Panc1 (cell line): ENCODE data around the gene LMF1.

Experiments used
- CTCF ChIP-seq: fragments of 450-650 bp; IDR thresholded peaks from 2 replicates; pipeline ENCODE4 v1.5.1; 2017; ENCODE audit warnings: mild to moderate bottlenecking
- POLR2AphosphoS5 ChIP-seq: IDR thresholded peaks from 2 replicates; pipeline ENCODE4 v1.6.1; 2012; ENCODE audit warnings: mild to moderate bottlenecking, low read depth, low read length, moderate library complexity
- REST ChIP-seq, 2 experiments: IDR thresholded peaks; 2 replicates each; pipeline ENCODE4 v1.6.1; 2011 to 2012; ENCODE audit warnings: low read depth in 2 of 2, control low read depth in 1 of 2, low read length in 1 of 2, mild to moderate bottlenecking in 1 of 2, moderate library complexity in 1 of 2; ENCODE audit not compliant: insufficient read depth in 1 of 2
- TCF7L2 ChIP-seq: IDR thresholded peaks from 2 replicates; pipeline ENCODE4 v1.6.1; 2011; ENCODE audit warnings: mild to moderate bottlenecking, low read depth, low read length, inconsistent platforms

- no peak for TF ChIP-seq POLR2AphosphoS5
- no peak for TF ChIP-seq REST (IDR thresholded peaks at IDR 0.05; ENCODE audit: insufficient read depth in 1 of 2, low read depth in 2 of 2, low read length in 1 of 2)
- TF ChIP-seq CTCF, result no peak
- TF ChIP-seq TCF7L2, result no peak
Observed at GRCh38 chr16:980595-980854, 9.7 kb upstream of the LMF1 start.
